ENCODE results near the gene ITIH5.

Gene ITIH5

GRCh38 chr10:7547206-7547605 lies 119.6 kb downstream of the ITIH5 start:
- no peak for DNase-seq (ENCODE audit: low spot score)

DNA sequence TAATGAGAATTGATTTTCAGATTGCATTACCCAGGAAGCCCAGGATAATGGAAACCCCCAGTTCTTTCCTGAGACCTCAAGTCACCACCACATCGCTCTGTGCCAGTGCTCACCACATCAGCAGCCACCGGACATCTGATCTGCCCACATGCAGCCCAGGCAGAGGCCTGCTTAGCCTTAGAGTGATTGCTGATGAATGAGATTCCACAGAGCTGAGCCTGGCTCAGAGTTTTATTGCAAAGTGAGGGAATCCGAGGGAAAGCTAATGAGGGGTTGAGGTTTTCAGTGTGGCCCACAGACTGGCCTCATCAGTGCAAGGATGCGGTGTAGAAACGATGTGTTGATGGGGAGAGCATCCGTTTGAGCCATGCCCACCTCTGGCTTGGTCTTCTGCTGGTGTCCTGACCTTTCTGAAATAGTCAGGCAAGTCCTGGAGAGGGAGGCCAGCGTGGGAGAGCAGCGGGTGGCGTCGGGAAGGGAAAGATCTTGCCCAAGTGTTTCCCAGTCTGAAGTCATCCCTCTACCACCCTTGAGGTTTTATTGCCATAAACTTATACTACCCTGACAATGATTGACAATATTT lies 120.3 kb downstream of the ITIH5 start:
- no peak for DNase-seq (ENCODE audit: low spot score)

DNA sequence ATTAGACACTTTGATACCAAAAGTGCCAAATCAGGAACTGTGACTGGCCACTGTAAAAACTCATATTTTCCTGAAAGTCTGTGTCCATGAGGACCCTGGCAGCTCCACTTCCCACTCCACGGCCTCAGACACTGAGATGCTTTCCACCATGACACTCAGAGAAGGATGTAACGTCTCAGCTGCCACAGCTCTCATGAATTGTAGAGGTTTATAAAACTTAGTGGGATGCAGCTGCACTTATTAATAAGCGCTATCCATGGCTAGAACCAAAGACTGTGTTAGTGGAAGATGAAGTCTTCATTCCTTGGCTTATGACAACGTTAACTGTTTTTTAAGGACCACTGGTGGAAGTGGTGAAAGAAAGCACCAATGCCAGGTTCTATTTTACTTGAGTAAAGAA lies 121.0 kb downstream of the ITIH5 start:
- DNase-seq (ENCODE audit: low spot score): no peak

DNA sequence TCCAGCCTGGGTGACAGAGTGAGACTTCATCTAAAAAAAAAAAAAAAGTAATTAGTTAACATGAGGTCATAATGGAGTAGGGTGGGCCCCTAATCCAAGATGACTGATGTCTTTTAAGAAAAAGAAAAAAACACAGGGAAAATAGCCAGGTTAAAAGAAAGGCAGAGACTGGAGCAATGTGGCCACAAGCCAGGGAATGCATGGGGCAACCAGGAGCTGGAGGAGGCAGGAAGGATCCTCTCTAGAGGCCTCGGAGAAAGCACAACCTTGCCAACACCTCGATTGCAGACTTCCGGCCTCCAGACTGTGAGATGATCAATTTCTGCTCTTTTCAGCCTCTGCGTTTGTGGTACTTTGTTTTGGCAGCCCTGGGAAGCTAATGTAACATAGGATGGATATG lies 121.5 kb downstream of the ITIH5 start:
- DNase-seq (ENCODE audit: low spot score): no peak

DNA sequence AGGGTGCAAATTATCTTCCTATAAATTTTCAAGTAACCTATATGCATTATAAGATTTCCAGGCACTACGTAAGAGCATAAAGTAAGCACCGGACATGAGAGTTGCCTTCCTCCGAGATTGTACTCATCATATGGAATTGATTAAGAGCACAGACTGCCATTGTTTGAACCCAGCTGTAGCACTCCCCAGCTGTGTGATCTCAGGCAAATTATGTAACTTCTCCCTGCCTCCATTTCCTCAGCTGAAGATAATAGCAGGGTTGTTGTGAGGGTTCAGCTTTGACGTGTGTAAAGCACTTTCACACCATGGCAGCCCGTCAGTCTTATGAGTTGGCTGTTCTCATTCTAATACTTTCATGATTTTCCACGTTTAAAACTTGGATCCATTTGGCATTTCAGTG lies 122.6 kb downstream of the ITIH5 start:
- DNase-seq (ENCODE audit: low spot score): no peak

- DNase-seq (ENCODE audit: low spot score): no peak
These were observed 124.4 kb downstream of the ITIH5 start for GRCh38 chr10:7542189-7542914.

DNA sequence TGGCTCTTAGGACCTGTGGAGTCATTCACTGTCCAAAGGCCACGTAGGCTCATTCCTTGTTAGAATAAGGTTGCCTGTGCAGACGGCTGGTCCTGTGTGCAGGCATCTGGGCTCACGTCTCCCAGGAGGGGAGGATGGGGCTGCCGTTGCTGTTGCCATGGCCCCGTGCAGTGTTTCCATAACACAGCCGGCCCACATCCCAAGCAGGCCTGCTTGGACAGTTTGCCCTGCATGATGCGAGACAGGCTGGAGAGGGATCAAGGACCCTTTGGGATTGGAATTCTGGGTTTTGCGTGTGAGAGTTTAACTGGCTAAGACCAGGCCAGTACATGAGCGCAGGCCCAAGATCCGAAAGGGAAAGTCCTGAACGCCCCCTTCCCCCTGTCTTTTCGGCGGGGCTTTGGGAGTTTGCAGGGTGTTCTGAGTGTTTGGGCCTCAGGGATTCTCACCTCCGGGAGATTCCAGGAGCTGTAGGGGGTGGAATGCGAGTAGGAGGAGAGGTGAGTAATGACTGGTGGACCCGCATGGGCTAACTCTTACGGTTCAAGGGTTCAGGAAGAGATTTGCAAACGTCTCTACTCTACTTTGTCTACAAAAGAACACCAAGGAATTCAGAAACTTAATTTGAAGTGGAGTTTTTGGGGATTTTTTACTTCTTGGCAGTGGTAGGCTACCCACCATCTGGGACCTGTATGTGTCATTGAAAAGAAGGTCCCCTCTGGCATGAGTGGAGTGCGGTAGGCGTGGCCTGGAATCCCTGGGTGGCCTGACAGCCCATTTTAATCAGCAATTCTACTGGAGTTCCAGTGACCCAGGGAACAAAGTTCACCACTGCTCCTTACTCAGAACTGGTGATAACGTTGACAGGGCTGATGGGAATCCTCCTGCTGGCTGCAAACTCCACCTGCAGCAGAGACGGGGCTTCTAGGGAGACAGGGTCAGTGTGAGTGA lies 125.4 kb downstream of the ITIH5 start:
- peak; percentile 62 for DNase-seq (ENCODE audit: low spot score)

- DNase-seq (ENCODE audit: low spot score): no peak
These were observed 127.7 kb downstream of the ITIH5 start for GRCh38 chr10:7538970-7539654.

GRCh38 chr10:7537126-7537525 lies 129.6 kb downstream of the ITIH5 start:
- DNase-seq (ENCODE audit: low spot score): no peak

DNA sequence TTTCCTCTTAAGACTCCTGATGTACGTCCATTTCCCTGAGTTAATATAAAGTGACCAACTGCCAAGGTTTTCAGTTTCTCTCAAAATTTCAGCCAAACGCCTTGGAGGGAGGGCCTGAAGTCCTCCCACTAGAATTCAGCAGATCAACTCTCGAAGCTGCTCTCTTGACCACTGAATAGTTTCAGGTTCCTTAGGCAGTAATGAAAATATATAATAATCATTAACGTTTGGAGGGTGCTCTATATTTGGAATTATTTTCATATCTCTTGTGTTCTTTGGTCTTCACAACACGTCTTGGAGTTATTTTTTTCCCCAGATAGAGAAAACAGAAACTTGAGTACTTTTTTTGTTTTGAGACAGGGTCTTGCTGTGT lies 132.3 kb downstream of the ITIH5 start:
- no peak for DNase-seq (ENCODE audit: low spot score)

- DNase-seq (ENCODE audit: low spot score): no peak
These were observed 132.9 kb downstream of the ITIH5 start for GRCh38 chr10:7533657-7534479.

- DNase-seq (ENCODE audit: low spot score): no peak
These were observed 133.9 kb downstream of the ITIH5 start for GRCh38 chr10:7532723-7533498.

GRCh38 chr10:7529638-7530037 lies 137.1 kb downstream of the ITIH5 start:
- no peak for DNase-seq (ENCODE audit: low spot score)

GRCh38 chr10:7527468-7527867 lies 139.3 kb downstream of the ITIH5 start:
- no peak for DNase-seq (ENCODE audit: low spot score)

- no peak for DNase-seq (ENCODE audit: low spot score)
These were observed 140.8 kb downstream of the ITIH5 start for GRCh38 chr10:7526017-7526400.

GRCh38 chr10:7525314-7526016 lies 141.3 kb downstream of the ITIH5 start:
- peak; percentile 64 for DNase-seq (ENCODE audit: low spot score)

GRCh38 chr10:7523656-7524055 lies 143.1 kb downstream of the ITIH5 start:
- no peak for DNase-seq (ENCODE audit: low spot score)

DNA sequence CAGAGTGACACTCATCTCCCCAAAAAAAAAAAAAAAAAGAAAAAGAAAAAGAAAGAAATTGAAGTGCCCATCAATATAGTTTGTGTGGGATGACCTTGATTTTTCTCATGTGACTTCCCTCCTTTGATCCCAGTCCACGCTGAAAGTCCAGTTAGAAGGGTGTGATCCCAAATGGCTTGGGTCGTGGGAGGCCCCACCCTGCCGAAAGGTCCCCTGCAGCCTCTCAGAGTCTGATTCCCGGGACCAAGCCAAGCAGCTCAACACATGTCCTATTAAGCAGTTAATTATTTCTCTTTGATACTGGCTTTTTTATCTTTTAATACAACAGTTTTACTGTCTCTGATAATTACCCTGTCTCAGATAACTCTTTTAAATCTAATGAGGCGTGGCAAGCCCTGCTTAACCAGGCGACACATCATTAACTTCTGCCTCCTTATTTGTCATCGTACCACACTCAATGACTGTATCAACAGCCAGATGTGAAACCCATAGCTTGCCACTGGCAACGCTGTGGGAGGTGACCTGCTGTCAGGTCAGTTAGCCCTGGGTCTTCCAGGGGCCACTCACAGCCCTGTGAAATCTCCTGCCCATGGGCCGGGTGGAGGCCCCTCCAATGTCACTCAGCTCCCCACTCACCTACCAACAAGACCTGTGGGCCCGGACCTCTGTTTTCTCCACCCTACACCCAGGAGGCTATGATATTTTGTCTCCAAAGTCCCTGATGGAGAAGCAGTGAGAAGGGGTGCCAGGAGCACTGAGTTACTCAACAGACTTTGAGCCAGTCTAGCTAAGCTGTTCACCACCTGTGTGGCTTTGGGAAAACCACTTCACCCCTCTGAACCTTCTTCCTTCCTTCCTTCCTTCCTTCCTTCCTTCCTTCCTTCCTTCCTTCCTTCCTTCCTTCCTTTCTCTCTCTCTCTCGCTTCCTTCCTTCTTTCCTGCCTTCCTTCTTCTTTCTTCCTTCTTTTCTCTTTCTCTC lies 146.0 kb downstream of the ITIH5 start:
- no peak for DNase-seq (ENCODE audit: low spot score)

- DNase-seq (ENCODE audit: low spot score): no peak
These were observed 147.4 kb downstream of the ITIH5 start for GRCh38 chr10:7519351-7519750.
